Loucy (cell line): ENCODE measurements around the gene KCMF1.

ENCODE experiments used
- H2AFZ ChIP-seq: fragments of 200-600 bp; sonication (generic); 2 replicates; pipeline ENCODE4 v1.6.0; 2016; ENCODE audit warnings: antibody characterized with exemption, mild to moderate bottlenecking, low read length, moderate library complexity
- H3F3A ChIP-seq: fragments of 200-600 bp; 2 replicates; pipeline ENCODE4 v1.6.0; 2016; ENCODE audit warnings: antibody characterized with exemption, low read depth, mild to moderate bottlenecking
- H3K27me3 ChIP-seq: fragments of 200-600 bp; sonication (generic); 2 replicates; pipeline ENCODE4 v1.6.1; 2014; ENCODE audit warnings: low read length, mild to moderate bottlenecking; ENCODE audit not compliant: insufficient read depth, poor library complexity, severe bottlenecking
- H3K36me3 ChIP-seq: fragments of 200-600 bp; sonication (generic); 2 replicates; pipeline ENCODE4 v1.6.1; 2016; ENCODE audit warnings: low read length; ENCODE audit not compliant: insufficient read depth
- H3K4me1 ChIP-seq: fragments of 200-600 bp; sonication (generic); 2 replicates; pipeline ENCODE4 v1.5.1; 2014; ENCODE audit warnings: low read length, mild to moderate bottlenecking; ENCODE audit not compliant: insufficient read depth, poor library complexity, severe bottlenecking
- H3K4me2 ChIP-seq: fragments of 200-600 bp; sonication (generic); 2 replicates; pipeline ENCODE4 v1.6.0; 2014; ENCODE audit warnings: antibody characterized with exemption, low read length, low read depth, mild to moderate bottlenecking; ENCODE audit not compliant: poor library complexity, severe bottlenecking
- H3K4me3 ChIP-seq: fragments of 200-600 bp; sonication (generic); 2 replicates; pipeline ENCODE4 v1.5.1; 2014; ENCODE audit warnings: low read length, mild to moderate bottlenecking, mixed read lengths; ENCODE audit not compliant: poor library complexity, severe bottlenecking
- H3K79me2 ChIP-seq: fragments of 200-600 bp; sonication (generic); 2 replicates; pipeline ENCODE4 v1.6.1; 2014; ENCODE audit warnings: low read length; ENCODE audit not compliant: insufficient read depth
- H3K9ac ChIP-seq: fragments of 200-600 bp; sonication (generic); 2 replicates; pipeline ENCODE4 v1.6.0; 2014; ENCODE audit warnings: mild to moderate bottlenecking, low read depth, low read length, moderate library complexity; ENCODE audit not compliant: poor library complexity, severe bottlenecking
- H3K9me2 ChIP-seq: fragments of 200-600 bp; sonication (generic); replicated peaks from 2 replicates; pipeline ENCODE4 v1.6.1; 2016; ENCODE audit warnings: low read depth, low read length, mixed read lengths
- H3K9me3 ChIP-seq: fragments of 200-600 bp; sonication (generic); 2 replicates; pipeline ENCODE4 v1.6.1; 2014; ENCODE audit warnings: mild to moderate bottlenecking, antibody characterized with exemption, low read length, low read depth; ENCODE audit not compliant: insufficient read depth
- H4K20me1 ChIP-seq: fragments of 200-600 bp; sonication (generic); 2 replicates; pipeline ENCODE4 v1.6.0; 2014; ENCODE audit warnings: antibody characterized with exemption, low read length, mild to moderate bottlenecking; ENCODE audit not compliant: insufficient read depth, poor library complexity, severe bottlenecking
- EZH2phosphoT487 ChIP-seq: fragments of 200-600 bp; IDR thresholded peaks from 2 replicates; pipeline ENCODE4 v1.6.1; 2018; ENCODE audit warnings: antibody characterized with exemption, mild to moderate bottlenecking, moderate library complexity, borderline replicate concordance
- TF ChIP-seq, protein P1 (sequence below): fragments of 200-600 bp; sonication (generic); conservative IDR thresholded peaks from 2 replicates; pipeline ENCODE4 v1.5.1; 2014; ENCODE audit warnings: mild to moderate bottlenecking, antibody characterized with exemption, low read length

KCMF1 gene

DNA sequence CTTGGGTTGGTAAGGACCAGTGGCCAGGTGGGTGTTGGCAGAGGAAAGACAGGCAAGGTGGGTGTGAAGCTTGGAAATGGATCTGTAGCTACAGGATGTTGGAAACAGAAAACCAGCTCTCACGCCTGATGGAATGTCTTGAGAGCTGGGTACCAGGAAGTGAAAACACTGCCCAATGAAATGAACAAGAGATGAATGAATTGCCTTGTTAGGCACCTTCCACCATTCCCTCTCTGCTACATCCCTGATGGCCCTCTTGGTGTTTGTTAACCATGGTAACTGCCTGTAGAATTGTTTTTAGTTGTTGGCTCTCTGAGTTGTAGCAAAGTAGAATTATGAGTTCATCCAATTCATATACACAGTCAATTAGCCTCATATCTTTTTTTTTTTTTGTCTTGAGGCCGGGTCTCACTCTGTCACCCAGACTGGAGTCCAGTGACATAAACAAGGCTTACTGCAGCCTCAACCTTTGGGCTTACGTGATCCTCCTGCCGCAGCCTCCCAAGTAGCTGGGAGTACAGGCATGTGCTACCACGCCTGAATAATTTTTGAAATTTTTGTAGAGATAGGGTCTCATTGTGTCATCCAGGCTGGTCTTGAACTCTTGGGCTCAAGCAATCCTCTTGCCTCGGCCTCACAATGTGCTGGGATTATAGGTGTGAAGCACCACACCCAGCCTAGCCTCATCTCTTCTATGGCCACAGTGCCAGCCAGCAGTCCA lies 9.5 kb downstream of the KCMF1 start:
- H3K4me1 ChIP-seq: peaks cover 22% of the 10 kb centered on the region
- H3F3A ChIP-seq: no peaks in the 10 kb centered on the region; the same call in 1 of the 2 replicates
- H3K36me3 ChIP-seq: 0 out of 2 replicates have a peak, but pooled peaks cover 5% of the 10 kb centered on the region
- H3K9me2 ChIP-seq: no peaks in the 10 kb centered on the region
- peaks cover 89% of the 10 kb centered on the region for H4K20me1 ChIP-seq
- H3K79me2 ChIP-seq: peaks cover 99% of the 10 kb centered on the region
- no peak overlapping the region for H3K4me3 ChIP-seq
- no peaks in the 10 kb centered on the region for H3K9me3 ChIP-seq
- TF ChIP-seq, protein P1, sequence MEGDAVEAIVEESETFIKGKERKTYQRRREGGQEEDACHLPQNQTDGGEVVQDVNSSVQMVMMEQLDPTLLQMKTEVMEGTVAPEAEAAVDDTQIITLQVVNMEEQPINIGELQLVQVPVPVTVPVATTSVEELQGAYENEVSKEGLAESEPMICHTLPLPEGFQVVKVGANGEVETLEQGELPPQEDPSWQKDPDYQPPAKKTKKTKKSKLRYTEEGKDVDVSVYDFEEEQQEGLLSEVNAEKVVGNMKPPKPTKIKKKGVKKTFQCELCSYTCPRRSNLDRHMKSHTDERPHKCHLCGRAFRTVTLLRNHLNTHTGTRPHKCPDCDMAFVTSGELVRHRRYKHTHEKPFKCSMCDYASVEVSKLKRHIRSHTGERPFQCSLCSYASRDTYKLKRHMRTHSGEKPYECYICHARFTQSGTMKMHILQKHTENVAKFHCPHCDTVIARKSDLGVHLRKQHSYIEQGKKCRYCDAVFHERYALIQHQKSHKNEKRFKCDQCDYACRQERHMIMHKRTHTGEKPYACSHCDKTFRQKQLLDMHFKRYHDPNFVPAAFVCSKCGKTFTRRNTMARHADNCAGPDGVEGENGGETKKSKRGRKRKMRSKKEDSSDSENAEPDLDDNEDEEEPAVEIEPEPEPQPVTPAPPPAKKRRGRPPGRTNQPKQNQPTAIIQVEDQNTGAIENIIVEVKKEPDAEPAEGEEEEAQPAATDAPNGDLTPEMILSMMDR: no peak
- TF ChIP-seq EZH2phosphoT487: no peak
- no peak overlapping the region for H3K4me2 ChIP-seq
- H2AFZ ChIP-seq: no peak overlapping the region
- H3K27me3 ChIP-seq: no peaks in the 10 kb centered on the region
- H3K9ac ChIP-seq: no peak overlapping the region

DNA sequence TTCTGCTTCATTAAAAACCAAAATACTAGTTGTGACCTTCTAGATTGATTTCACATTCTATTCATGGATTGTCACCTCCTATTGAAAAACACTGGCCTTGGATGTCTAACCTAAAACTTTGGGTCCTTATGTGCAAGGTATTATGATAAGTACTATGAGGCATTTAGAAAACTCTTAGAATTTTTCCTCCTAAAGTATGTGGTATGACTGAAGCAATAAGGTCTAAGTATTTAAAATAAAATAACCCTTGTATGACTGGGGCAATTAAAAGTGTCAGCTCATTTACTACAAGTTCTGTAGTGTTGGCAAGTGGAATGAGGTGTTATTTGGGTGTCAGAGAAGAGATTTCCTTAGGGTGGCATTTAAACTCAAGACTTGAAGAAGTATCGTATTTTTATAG lies 15.1 kb downstream of the KCMF1 start:
- Histone ChIP-seq H3K9me2 (no peaks in the 10 kb centered on the region), H4K20me1 (peaks cover 82% of the 10 kb centered on the region), H3K36me3 (no peaks in the 10 kb centered on the region), H3K27me3 (no peaks in the 10 kb centered on the region), H2AFZ (no peak overlapping the region), H3K9me3 (no peaks in the 10 kb centered on the region), H3K4me3 (no peak overlapping the region), H3K4me1 (peaks cover 6% of the 10 kb centered on the region), H3F3A (no peaks in the 10 kb centered on the region), H3K4me2 (no peak overlapping the region), H3K79me2 (peaks cover 100% of the 10 kb centered on the region), H3K9ac (no peak overlapping the region)
- TF ChIP-seq, protein P1: no peak
- no peak for TF ChIP-seq EZH2phosphoT487

DNA sequence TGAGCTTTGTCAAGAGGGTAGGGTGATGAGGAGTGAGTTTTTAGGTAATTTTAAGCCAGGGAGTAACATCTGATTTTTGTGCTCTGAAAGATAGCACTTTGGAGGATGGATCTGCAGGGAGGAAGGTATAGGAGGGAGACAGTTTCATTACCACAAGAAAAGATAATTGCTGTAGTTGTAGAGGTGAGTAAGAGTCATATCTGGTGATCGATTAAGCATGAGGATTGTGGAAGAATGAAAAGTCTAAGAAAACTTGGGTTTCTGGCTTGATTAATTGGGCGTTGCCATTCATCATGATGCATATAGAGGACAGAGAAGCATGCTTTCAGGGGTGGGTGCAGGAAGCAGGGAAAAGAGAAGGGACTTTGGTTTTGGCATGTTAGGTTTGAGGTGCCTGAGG lies 18.5 kb downstream of the KCMF1 start:
- Histone ChIP-seq H3K4me3 (no peak overlapping the region), H4K20me1 (peaks cover 74% of the 10 kb centered on the region), H3K27me3 (no peaks in the 10 kb centered on the region), H3K9me2 (no peaks in the 10 kb centered on the region), H3K9ac (no peak overlapping the region), H3K36me3 (no peaks in the 10 kb centered on the region), H3F3A (no peaks in the 10 kb centered on the region), H3K4me2 (no peak overlapping the region), H3K4me1 (peaks cover 6% of the 10 kb centered on the region), H2AFZ (no peak overlapping the region), H3K79me2 (peaks cover 98% of the 10 kb centered on the region), H3K9me3 (no peaks in the 10 kb centered on the region)
- TF ChIP-seq, protein P1: no peak
- no peak for TF ChIP-seq EZH2phosphoT487
